Upper lobe of left lung (tissue), 6 donors: ENCODE measurements around the gene EXOC3. TPM values are rescaled to one million over a fixed set of nuclear protein-coding genes. Genes with fewer than 3 reads are reported as not detected.
A peak's percentile ranks its signal among the peaks of the same experiment; 100 is the strongest.

ENCODE experiments used
- ATAC-seq, 2 donors: fragments of 200-7000 bp; cut with Tn5 transposase; one replicate each; pipeline ENCODE4 v1.9.1; 2022; ENCODE audit warnings: mild to moderate bottlenecking in 2 of 2, moderate library complexity in 2 of 2; ENCODE audit not compliant: low FRiP score in 2 of 2
- DNase-seq, 2 donors: peaks; one replicate each; pipeline ENCODE4 v3.0.0-alpha.2; 2019 to 2020
- H3K27ac ChIP-seq, 4 donors: fragments of 200-600 bp; sonication (generic); one replicate each; pipeline ENCODE4 v1.5.1; 2016 to 2019
- H3K27me3 ChIP-seq, 4 donors: fragments of 200-600 bp; sonication (generic); one replicate each; pipeline ENCODE4 v1.5.1; 2017 to 2019
- H3K36me3 ChIP-seq, 4 donors: fragments of 200-600 bp; sonication (generic); one replicate each; pipeline ENCODE4 v1.5.1; 2016 to 2019
- H3K4me1 ChIP-seq, 4 donors: fragments of 200-600 bp; sonication (generic); one replicate each; pipeline ENCODE4 v1.5.1; 2018 to 2019
- H3K4me3 ChIP-seq, 4 donors: fragments of 200-600 bp; sonication (generic); one replicate each; pipeline ENCODE4 v1.5.1; 2017 to 2019; ENCODE audit warnings: mild to moderate bottlenecking in 2 of 4, moderate library complexity in 1 of 4
- H3K9me3 ChIP-seq, 4 donors: fragments of 200-600 bp; sonication (generic); one replicate each; pipeline ENCODE4 v1.5.1; 2018 to 2019
- CTCF ChIP-seq, 6 experiments: fragments of 450-650 bp in 4 of 6; fragments of 200-600 bp in 2 of 6; sonication (generic) in 2 of 6; IDR thresholded peaks; one replicate each; pipeline ENCODE4 v1.5.1; 2016 to 2019; ENCODE audit warnings: antibody characterized with exemption in 6 of 6
- EP300 ChIP-seq, 4 donors: sonication (generic); formaldehyde crosslinking; IDR thresholded peaks; one replicate each; pipeline ENCODE4 v1.5.1; 2017; ENCODE audit warnings: antibody characterized with exemption in 4 of 4, control low read depth in 2 of 4
- POLR2A ChIP-seq, 4 donors: fragments of 450-650 bp; IDR thresholded peaks; one replicate each; pipeline ENCODE4 v1.5.1; 2016 to 2017; ENCODE audit warnings: antibody characterized with exemption in 4 of 4, mild to moderate bottlenecking in 2 of 4
- POLR2AphosphoS5 ChIP-seq, 2 donors: sonication (generic); formaldehyde crosslinking; IDR thresholded peaks; one replicate each; pipeline ENCODE4 v1.5.1; 2017; ENCODE audit warnings: antibody characterized with exemption in 2 of 2
- WGBS, 2 donors: methylation state at CpG; one replicate each; pipeline ENCODE4 v1.1.5; 2017 to 2018; 5-methylcytosine and 5-hydroxymethylcytosine counted together
- total RNA-seq, 6 donors: library from RNA; depleted of rRNA in 4 of 6; stranded (reverse); fragments of >200 nt in 4 of 6; gene quantifications; one replicate each; pipeline versions ENCODE4 v1.1.0 to v1.2.1, GENCODE V29; 2016 to 2021
- donor health status: DM: no; HTN: no; CAD: no; lungs with moderate emphysema.
- donor health status: DM: no; HTN: yes; CAD: no; lungs with severe emphysema.

The EXOC3 gene
- total RNA-seq, 6 donors from 2014 or later, result 43.6 to 149 (median 64.5) TPM

DNA sequence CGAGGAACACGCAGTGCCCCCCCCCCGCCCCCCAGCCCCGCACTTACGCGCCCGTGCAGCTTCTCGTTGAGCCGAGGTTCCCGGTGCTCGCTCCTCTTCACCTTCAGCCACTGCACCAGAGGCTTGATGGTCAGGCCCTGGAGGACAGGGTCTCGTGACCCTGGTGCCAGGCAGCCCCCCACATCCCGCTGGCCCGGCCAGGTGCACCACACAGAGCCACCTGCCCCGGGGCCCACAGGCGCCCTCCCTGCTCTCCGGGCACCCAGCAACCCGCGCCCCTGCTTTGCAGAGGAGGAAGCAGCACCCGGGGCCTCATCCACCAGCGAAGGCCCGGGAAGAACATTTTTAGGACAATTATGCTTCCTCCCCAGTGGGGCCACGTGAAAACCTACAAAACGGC, 39.0 kb downstream of the EXOC3 start:
- TF ChIP-seq POLR2A (IDR thresholded peaks at IDR 0.05) (no peak), CTCF (IDR thresholded peaks at IDR 0.05) (no peak), EP300 (IDR thresholded peaks at IDR 0.05) (no peak), POLR2AphosphoS5 (IDR thresholded peaks at IDR 0.05) (no peak)
- Histone ChIP-seq H3K36me3 (no peaks in the 10 kb centered on the region), H3K9me3 (no peaks in the 10 kb centered on the region), H3K27me3 (peaks cover 0 to 24% (median 10%) of the 10 kb centered on the region in 4 donors), H3K4me1 (peaks cover 0 to 4% (median 0%) of the 10 kb centered on the region in 4 donors), H3K27ac (no peak overlapping the region), H3K4me3 (no peak overlapping the region)
- peak in 1 of 2 donors; percentile 59 for DNase-seq
- ATAC-seq, result no peak
- 72 to 80% methylated on average over 1 to 22 of the region's 24 CpGs for WGBS, 2 donors

GRCh38 chr5:482506-482905, 39.5 kb downstream of the EXOC3 start:
- DNase-seq, result peak in 1 of 2 donors; percentile 81
- peaks cover 0 to 4% (median 0%) of the 10 kb centered on the region in 4 donors for H3K4me1 ChIP-seq
- 94 to 97% methylated on average over 12 to 27 of the region's 27 CpGs for WGBS, 2 donors
- no peak overlapping the region for H3K27ac ChIP-seq
- no peaks in the 10 kb centered on the region for H3K36me3 ChIP-seq
- H3K9me3 ChIP-seq, result no peaks in the 10 kb centered on the region
- H3K27me3 ChIP-seq, result peaks cover 0 to 22% (median 9%) of the 10 kb centered on the region in 4 donors
- no peak for TF ChIP-seq CTCF (IDR thresholded peaks at IDR 0.05)
- TF ChIP-seq POLR2AphosphoS5 (IDR thresholded peaks at IDR 0.05), result no peak
- TF ChIP-seq EP300 (IDR thresholded peaks at IDR 0.05), result no peak
- TF ChIP-seq POLR2A (IDR thresholded peaks at IDR 0.05), result no peak
- H3K4me3 ChIP-seq, result no peak overlapping the region
- no peak for ATAC-seq

DNA sequence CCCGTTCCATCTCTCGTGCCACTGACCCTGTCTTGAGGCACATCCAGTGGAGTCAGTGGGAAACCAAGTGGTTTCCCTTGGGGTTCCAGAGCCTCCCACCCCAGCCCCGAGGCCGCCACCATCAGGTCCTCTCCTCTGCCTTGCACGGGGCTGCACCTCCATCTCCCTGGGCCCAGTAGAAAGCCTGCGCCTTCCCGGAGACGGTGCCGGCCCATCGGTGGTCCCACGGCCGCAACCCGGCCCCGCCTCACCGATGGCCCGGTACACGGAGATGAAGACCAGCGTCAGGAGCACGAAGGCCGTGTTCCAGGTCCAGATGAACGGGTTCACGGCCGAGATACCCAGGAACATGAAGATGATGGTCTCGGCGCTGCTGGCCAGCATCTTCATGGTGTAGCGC, 40.0 kb downstream of the EXOC3 start:
- H3K9me3 ChIP-seq, result no peaks in the 10 kb centered on the region
- no peak for TF ChIP-seq POLR2AphosphoS5 (IDR thresholded peaks at IDR 0.05)
- TF ChIP-seq POLR2A (IDR thresholded peaks at IDR 0.05), result no peak
- no peak for TF ChIP-seq EP300 (IDR thresholded peaks at IDR 0.05)
- TF ChIP-seq CTCF (IDR thresholded peaks at IDR 0.05), result no peak
- no peaks in the 10 kb centered on the region for H3K36me3 ChIP-seq
- 92 to 95% methylated on average over 25 to 26 of the region's 26 CpGs for WGBS, 2 donors
- ATAC-seq, result no peak
- peaks cover 0 to 4% (median 0%) of the 10 kb centered on the region in 4 donors for H3K4me1 ChIP-seq
- peak in 1 of 2 donors; percentile 78 for DNase-seq
- H3K4me3 ChIP-seq, result no peak overlapping the region
- H3K27ac ChIP-seq, result no peak overlapping the region
- peaks cover 0 to 20% (median 6%) of the 10 kb centered on the region in 4 donors for H3K27me3 ChIP-seq

- H3K4me1 ChIP-seq, result peaks cover 0 to 4% (median 0%) of the 10 kb centered on the region in 4 donors
- WGBS, 2 donors, result 40 to 64% methylated on average over 3 to 27 of the region's 34 CpGs
Observed at GRCh38 chr5:483434-484140, 40.6 kb downstream of the EXOC3 start.

More at GRCh38 chr5:483434-484140, 40.6 kb downstream of the EXOC3 start:
- DNase-seq (peak in 1 of 2 donors; percentile 74), ATAC-seq (no peak)
- TF ChIP-seq CTCF (IDR thresholded peaks at IDR 0.05) (no peak), EP300 (IDR thresholded peaks at IDR 0.05) (no peak), POLR2AphosphoS5 (IDR thresholded peaks at IDR 0.05) (no peak), POLR2A (IDR thresholded peaks at IDR 0.05) (no peak)
- no peaks in the 10 kb centered on the region for H3K36me3 ChIP-seq
- H3K27ac ChIP-seq, result no peak overlapping the region
- H3K9me3 ChIP-seq, result no peaks in the 10 kb centered on the region
- H3K27me3 ChIP-seq, result peaks cover 0 to 14% (median 4%) of the 10 kb centered on the region in 4 donors
- H3K4me3 ChIP-seq, result no peak overlapping the region
